ENCODE data around the gene EPHA6.
A peak's percentile ranks its signal among the peaks of the same experiment; 100 is the strongest.

Gene EPHA6

DNA sequence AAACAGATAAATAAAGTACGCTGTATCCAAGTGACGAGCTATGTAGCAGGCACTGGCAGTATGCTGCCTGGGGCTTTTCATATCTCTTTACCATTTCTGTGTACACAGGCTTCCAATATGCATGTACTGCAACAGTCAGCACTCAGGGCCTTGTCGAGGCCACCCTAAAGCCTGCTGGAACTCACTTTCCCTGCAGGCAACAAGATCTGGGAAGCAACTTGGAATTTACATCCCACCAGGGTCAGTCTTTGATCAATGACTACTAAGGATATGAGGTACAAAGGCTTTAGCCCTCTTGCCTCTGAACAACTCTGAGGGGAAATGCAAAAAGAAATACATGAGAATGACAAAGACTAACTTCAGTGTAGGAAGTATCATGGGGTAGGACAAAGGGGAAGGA, 848.4 kb downstream of the EPHA6 start:
- DNase-seq: no peak

DNA sequence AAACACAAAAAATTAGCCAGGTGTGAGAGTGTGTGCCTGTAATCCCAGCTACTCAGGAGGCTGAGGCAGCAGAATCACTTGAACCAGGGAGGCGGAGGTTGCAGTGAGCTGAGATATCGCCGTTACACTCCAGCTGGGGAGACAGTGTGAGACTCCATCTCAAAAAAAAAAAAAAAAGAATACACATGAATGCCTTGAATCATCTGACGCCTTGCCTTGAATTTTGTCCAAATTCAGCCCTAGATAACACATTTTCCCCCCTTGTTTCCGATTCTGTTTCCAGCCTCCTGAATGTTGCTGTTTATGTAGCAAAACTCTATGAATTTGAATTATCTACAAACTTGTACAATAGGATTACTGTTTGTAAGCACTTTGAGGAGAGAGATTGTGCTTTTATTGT, 851.5 kb downstream of the EPHA6 start:
- no peak for DNase-seq

DNA sequence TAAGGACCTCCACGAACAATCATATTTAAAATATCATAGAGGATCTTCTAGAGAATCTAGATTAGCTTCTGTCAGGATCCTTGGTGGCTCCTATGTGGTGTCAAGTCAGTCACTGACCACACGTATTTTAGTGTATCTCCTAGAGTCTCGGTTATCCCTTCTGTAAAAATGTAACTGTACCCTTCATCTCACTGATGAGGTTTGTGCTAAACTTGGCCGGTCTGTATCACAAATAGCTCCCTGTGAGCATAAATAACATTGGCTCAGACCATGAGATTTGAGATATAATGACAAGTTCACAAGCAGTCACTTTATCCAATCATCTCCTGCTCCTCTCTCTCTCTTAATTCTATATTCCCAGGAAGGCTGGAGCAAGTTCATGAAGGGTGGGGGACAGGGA, 856.6 kb downstream of the EPHA6 start:
- DNase-seq: no peak

DNA sequence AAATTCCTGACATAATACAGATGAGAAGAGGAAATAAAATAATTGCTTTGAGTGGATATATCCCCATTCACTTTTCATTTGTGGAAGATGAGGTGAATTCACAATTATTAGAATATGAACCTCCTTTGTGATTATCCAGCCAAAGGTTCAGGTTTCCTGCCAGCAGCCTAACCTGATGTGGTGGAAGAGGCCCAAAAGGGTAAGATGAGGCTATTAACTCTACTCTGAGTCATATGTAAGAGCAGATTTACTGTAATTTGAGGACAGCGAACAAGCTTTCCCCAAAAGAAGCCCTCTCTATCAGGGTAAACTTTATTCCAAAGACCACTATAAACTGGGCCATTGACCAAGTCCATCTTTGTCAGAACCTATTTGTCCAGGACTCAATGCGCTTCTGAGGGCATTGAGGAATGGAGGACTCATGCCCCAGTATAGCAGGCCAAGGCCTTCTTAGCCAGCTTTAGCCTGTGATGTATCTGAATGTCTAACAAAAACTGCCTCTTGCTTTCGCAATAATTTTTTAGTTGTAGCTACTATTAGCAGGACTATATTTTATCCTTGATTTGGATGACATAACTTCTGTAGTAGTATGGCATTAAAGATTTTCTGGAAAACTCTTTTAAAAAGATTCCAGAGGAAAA, 859.1 kb downstream of the EPHA6 start:
- no peak for DNase-seq

DNA sequence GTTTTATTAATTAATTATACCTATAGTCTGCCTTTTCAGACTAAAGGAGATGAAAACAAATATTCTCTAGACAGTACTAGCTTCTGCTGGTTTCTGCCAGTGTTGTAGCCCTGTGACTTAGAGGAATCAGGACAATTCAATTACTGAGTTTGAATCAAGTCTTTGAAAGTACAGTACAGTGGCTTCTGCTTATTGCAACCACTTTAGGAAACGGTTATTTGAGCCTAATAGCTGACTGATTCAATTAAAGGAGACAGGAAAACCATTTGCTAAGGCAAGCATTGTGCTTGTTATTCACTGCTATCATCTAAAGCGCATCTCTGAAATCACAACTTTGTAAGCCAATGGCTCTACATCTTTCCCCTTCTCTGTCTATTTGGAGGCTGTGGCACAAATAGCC, 860.1 kb downstream of the EPHA6 start:
- DNase-seq: no peak

DNA sequence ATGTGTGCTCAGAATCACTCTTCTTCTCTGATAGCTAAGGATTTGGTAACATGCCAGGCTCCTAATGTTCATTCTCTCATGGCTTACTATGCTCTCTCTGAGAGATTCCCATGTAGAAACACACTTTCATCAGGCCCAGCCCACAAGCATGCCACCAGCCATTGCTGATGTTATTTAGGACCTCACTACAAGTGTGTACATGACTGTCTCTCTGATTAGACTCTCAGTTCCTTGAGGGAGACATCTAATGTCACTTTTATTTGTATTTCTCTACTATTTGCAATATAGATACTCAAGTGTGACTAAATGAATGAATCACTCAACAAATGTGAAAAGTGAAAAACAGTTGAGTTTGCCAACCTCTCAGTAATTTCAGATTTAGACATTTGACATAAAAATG, 865.8 kb downstream of the EPHA6 start:
- no peak for DNase-seq

DNA sequence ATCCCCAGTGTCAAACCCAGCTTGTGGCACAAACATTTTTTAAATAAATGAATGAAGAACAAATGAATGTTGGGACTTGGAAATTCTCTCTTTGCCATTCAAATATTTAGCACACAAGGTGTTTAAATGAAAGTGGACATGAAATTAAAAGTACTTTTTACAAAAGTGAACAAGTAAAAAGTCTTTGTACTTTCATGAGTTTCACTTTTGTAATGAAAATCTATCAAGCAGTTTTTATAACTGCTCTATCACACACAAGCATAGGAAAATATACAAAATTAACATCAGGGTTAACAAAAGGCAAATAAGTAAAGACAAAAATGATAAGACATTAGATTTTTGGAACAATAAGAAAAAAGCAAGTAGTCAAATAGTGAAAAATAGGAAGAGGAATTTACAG, 866.3 kb downstream of the EPHA6 start:
- no peak for DNase-seq

DNA sequence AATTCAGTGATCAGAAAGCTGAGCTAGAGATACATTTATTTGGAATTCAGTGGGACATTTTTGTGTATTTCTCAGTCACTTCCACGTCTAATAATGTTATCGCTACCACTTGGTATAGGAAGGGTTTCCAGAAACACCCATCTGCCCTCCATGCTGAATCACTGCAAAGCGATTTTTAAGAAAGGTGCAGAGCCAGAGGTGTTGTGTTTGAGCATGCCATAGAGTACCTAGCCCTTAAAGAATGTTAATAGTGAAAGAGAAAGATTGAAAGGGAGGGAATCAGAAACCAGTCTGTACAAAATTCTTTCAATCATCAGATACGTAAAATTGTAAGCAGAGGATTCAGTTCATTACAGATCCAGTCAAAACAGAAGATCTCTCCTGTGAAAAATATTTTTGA, 870.1 kb downstream of the EPHA6 start:
- DNase-seq: no peak

DNA sequence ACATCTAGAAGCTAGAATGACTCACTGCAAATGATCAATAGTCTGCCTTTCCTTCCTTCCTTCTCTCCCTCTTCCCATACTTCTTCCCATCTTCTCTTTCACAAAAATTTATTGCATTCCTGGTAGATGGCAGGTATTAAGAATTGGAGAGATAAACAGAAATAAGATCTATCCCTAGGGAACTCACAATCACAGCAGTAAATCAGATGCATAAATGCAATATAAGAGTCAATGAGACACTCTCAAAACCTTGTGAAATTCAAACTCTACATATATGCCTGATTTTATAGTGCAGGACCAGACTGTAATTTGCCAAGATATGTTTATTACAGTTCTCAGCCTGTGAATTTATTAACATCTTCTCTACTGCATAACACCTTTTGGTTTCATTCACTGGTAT, 871.9 kb downstream of the EPHA6 start:
- DNase-seq: no peak

DNA sequence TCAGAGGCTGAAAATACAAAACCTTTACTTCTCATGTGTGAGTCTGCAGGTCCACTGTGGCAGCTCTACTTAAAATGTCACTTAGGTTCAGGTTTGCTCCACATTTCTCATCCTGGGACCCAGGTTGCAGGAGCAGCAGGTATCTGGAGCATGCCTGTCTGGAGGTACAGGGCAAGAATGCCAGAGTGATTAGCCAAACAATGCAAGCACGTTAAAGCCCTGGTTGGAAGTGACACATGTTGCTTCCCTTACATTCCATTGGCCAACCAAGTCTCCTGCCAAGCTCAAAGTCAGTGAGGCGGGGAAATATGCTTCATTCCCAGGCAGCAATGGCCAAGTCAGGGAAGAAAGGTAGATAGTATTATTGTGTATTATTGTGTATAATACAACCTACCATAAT, 873.3 kb downstream of the EPHA6 start:
- DNase-seq: no peak

DNA sequence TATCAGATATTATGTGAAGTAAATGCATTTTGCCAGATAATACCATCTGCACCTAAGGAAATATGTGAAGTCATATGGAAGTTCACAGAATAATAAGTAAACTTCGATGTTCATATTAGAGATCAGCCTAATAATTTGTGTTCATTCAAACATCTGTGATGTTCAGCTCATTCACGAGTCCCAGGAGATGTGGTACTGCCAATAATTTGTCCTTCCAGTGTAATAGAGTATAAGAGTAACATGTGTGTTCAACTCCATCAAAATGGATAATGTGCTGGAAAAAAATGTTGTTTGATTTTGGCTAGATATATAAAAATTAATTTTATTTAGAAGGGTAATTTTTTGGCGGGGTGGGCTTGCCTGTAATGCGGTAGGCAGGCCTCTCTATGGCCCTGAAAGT, 874.7 kb downstream of the EPHA6 start:
- no peak for DNase-seq

DNA sequence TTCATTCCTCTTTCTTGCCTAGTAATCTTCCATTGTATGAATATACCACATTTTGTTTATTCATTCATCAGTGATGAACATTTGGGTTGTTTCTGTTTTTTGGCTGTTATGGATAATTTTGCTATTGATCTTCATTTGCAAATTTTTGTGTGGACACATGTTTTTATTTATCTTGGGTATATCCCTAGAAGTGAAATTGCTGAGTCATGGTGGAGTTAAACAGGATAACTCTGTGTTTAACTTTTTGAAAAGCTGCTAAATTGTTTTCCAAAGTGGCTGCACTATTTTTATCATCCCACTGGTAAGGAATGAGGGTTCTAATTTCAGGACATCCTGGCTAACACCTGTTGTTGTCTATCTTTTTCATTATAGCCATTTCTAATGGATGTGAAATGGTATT, 875.6 kb downstream of the EPHA6 start:
- no peak for DNase-seq

DNA sequence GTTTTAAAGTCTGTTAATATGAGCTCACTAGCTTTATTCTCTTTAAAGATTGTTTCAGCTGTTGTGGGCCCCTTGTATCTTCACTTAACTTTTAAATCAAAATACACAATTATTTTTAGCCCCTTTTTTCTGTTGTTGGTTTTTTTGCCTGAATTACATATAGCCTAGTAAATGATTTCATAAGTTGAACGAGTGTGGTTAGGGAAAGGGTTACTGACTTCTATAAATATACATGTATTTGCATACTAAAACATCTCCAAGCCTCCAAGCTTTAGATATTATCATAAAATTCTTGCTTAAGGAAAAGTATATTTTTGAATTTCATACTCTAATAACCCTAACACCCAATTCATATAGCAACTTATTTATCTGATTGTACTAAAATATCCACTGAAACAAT, 877.0 kb downstream of the EPHA6 start:
- DNase-seq: no peak

DNA sequence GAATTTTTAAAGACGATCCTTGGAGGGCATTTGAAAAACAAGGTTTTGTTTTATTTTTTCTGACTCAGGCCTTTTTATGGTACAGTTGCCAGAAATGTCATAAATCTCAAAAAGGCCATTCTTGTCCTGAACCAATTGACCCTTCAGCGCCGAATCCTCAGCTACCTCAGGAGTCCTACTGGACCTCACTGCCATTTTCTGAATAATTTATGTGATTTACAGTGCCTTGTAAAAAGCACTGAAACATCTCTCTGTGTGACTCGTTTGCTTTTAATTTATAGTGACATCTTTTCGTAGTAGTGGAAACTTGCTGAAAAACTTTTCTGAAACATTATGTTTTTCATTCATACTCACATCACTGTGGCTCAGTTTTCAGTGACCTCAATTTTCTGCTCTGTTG, 878.0 kb downstream of the EPHA6 start:
- no peak for DNase-seq

DNA sequence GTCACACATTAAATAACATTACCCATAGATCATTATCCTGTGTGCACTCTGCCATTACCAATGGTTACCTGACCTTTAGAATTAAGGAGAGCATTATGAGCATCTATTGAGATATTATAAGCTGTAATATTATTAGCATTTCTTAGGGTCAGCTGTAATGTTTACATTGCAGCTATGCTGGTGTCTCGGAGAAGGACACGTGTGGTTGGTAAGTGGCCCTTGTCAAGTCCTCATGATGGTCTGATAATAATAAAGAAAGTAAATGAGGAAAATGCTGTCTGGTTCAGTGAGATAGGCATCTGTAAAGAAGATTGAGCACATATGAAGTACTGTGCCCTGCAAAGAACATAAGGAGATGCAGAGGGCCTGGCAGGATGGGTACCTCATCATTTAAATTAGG, 878.4 kb downstream of the EPHA6 start:
- DNase-seq: no peak

DNA sequence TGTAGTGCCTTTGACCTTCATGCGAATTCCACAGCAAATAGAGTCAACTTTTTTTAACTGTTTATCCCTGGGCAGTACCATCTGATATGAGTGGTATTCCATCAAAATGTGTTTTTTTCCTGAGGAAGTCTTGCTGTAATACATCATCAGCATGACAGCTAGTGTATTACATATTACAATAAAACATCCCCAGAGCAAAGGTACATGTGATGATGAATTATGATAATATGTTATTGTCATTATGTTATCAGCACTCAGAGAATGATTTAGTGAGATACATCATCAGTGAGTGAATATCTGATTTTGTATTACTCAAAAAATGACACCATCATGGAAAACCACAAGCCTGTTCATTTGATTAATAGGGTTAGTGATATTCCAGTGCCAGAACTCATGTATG, 880.5 kb downstream of the EPHA6 start:
- no peak for DNase-seq

DNA sequence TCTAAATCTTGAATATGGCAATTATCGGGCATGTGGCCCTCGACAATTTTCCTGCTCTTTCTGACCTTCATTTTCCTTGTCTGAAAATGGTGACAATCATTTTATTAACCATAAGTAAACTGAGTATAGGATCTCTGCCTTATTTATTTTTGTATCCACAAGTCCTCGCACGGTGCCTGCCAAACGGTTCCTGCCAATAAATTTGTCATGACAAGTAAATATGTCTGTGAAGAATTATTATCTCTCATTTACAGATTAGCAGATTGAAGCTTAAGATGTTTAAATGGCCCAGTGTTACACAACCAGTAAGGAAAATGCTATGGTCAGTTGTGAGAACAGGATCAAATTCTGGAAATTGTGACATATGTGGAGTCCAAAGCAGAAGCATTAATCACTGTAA, 884.3 kb downstream of the EPHA6 start:
- no peak for DNase-seq

DNA sequence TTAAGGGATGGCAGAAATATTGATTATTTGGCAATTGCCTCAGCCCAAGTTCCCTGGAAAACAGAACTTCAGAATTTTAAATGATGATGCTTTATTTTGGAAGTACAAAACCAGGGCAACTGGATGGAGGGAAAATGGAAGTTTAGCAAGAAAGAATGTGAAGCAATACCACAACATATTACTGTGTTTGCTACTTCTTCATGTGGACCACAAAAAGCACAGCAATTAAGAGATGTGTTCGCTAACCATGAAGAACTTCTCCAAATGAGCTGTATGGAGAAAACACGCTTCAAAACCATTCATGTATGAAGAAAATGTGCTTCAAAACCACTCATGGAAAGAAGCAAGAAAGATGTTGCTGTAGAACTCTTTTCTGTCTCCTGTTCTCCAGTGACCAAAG, 885.5 kb downstream of the EPHA6 start:
- no peak for DNase-seq

DNA sequence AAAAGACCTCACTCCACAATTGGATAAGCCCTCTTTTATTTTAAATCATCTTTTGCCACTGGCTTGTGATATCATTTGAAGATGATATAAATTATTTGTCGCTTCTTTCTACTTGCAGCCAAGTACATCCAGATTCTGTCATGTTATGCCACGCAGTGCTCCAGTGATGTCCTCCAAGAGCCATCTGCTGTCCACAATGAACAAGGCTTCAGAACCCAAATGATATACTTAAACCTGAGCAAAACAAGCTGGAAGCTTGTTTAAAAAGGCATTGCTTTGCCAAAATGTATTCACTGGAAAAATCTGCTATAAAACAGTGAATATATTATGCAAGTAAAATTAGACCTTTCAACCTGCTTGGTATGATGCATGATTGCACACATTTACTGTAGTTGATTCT, 891.4 kb downstream of the EPHA6 start:
- DNase-seq: no peak

DNA sequence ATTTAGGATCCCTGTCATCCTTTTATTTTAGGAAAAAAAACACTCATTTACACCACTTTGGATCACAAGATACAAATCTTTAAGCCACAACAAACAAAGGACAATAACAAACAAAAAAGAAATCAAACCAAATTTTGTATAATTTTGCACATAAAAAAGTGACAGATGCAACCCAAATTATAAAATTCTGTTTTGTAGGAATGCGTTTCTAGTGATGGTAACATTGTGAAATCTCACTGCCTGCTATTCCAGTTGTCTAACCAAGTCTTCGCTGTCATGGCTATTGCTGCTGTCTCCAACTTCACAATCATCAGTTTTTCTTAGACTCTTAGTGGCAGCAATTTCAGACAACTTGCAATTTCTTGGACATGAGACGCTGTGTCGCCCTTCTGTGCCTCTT, 891.8 kb downstream of the EPHA6 start:
- DNase-seq: no peak

DNA sequence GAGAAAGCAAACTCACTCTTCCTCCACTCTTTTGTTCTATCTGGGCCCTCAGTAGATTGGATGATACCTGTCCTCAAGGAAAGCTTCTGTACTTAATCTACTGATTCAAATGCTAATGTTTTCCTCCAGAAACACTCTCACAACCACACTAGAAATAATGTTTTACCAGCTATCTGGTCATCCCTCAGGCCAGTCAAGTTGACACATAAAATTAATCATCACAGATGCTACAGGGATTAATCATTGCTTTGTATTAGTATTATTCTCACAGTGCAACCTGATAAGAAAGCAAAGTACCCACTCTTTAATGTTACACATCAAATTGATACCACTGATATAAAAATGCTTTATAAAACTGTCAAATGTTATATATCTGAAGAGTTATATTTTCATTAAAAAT, 897.3 kb downstream of the EPHA6 start:
- no peak for DNase-seq

DNA sequence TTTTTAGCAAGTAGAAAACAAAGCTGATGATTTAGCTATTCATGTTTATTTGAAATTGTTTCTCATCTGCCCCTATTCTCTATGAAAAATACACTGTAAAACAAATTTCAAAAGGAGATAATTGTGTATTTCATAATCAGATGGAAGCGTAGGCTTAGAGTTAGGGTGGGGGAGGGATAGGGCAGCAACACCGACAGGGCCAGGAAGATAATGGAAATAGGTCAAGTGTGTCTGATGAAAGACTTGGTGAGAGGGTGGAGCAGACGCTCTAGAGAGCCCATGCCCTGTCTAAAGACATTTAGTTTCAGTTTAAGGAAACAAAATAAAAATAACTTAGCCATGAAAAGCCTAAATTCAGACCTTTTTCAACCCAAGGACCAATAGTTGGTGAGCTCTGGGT, 898.5 kb downstream of the EPHA6 start:
- DNase-seq: no peak

DNA sequence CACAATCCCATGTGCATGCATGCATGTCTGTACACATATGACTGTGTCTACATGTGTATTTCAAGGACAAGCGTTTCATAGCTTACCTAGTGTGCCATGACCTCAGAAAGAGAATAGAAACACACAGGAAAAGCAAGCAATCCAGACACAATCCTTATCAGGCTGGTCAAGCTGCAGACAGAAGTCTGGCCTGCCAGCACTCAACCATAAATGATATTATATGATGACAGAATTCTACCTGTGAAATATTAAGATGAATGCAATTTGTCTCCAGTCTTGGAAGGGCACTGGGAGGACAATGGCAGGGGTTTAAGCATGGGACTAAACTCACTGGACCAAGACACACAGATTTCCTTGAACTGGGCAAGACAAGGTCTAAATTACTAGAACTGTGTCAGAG, 899.2 kb downstream of the EPHA6 start:
- no peak for DNase-seq

DNA sequence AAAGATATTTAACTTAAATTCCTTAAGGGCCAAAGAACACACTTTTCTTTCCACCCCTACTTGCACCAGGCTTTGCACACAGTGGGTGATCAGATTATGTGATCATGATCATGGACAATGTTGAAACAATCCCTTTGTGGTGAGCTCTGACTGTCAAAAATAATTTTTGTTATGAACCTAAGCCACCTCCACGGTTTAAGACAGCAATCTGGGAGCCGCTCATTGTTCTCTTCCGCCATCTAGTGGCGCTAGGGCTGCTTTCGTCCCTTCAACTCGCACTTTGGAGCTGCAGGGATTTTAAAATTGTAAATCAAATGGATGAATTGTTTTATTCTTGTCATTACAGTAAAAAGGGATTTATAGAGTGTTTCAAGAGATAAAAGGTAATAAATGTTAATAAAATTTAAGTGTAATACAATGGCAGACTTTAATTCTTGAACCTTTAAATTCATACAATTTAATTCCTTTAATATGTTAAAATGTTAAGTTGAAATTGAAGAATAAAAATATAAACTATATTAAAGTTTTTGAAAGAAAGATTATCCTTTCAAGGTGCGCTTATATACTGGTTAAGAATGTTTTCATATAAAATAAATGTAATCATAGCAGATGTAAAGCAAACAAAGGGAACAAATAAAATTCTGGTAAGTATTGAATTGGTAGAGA, 904.9 kb downstream of the EPHA6 start:
- DNase-seq: peak; percentile 13

DNA sequence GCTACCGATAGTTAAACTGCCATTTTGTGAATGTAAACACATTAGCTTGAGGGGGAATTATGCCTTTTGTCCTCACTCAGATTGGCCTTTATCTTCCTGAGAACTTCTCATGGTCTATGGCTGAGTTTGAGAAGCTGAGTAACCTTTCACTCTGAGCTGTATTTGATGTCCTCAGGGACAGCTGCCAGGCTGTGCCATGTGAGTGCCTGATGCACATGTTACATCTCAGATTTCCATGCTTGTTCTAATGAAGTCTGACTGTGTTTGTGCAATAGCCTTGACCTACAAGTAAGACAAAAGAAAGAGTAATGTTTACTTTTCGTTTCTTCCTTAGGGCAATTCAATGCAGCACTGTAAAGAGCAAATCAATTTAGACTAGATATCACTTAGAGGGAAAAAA, 906.0 kb downstream of the EPHA6 start:
- DNase-seq: no peak

Measured in T1000 (cell line).